RWPE1 (cell line): Measurements from ENCODE around the gene SERPINA1.

Experiments used
- CTCF ChIA-PET: fragments of 350-600 bp; sonication (Branson Sonifier 250); formaldehyde crosslinking; extraction: SDS; loops from one replicate; lab custom pipeline; 2021; lab: Yijun Ruan, JAX
- POLR2A ChIA-PET: fragments of 400-600 bp; formaldehyde crosslinking; extraction: SDS; loops from one replicate; lab custom pipeline; 2020; ENCODE audit warnings: antibody characterized with exemption; ENCODE audit not compliant: low non-redundant PET; lab: Yijun Ruan, JAX
- DNase-seq: peaks from one replicate; pipeline ENCODE4 v3.0.0; 2012; ENCODE audit warnings: low spot score
- H3K27ac ChIP-seq: fragments of 450-650 bp; 2 replicates; pipeline ENCODE4 v1.5.1; 2017
- CTCF ChIP-seq: fragments of 450-650 bp; conservative IDR thresholded peaks from 2 replicates; pipeline ENCODE4 v1.5.1; 2017; ENCODE audit warnings: low read depth, mild to moderate bottlenecking

The SERPINA1 gene

GRCh38 chr14:94385553-94386057 is 2.8 kb downstream of the SERPINA1 start:
- POLR2A ChIA-PET = no interaction called here
- no peak overlapping the region for H3K27ac ChIP-seq
- CTCF ChIA-PET = no interaction called here
- no peak for TF ChIP-seq CTCF
- no peak for DNase-seq

- TF ChIP-seq CTCF = no peak
- H3K27ac ChIP-seq = no peak overlapping the region
- no peak for DNase-seq
- ChIA-PET CTCF (no interaction called here), POLR2A (no interaction called here)
Observed at GRCh38 chr14:94384342-94384741, 4.1 kb downstream of the SERPINA1 start.

- POLR2A ChIA-PET = no interaction called here
- H3K27ac ChIP-seq = no peak overlapping the region
- CTCF ChIA-PET = no interaction called here
- DNase-seq = no peak
- no peak for TF ChIP-seq CTCF
Observed at GRCh38 chr14:94383777-94384176, 4.6 kb downstream of the SERPINA1 start.

GRCh38 chr14:94382716-94383596 is 5.4 kb downstream of the SERPINA1 start:
- TF ChIP-seq CTCF = no peak
- no peak overlapping the region for H3K27ac ChIP-seq
- CTCF ChIA-PET = interaction anchor here (0.7 kb wide), 1 partner anchor 10 kb away, joined by 3 read pairs; no protein-coding TSS in a partner anchor
- no peak for DNase-seq
- POLR2A ChIA-PET = no interaction called here

GRCh38 chr14:94382099-94382715 is 6.2 kb downstream of the SERPINA1 start:
- POLR2A ChIA-PET = no interaction called here
- H3K27ac ChIP-seq = no peak overlapping the region
- TF ChIP-seq CTCF = no peak
- CTCF ChIA-PET = interaction anchor here (0.6 to 0.7 kb wide), 3 partner anchors 10 to 1045 kb away, joined by 3 to 4 read pairs (median 3); no protein-coding TSS in a partner anchor
- DNase-seq = no peak
